Cardiac ventricle fibroblast (primary cell): ENCODE data around the gene HINT3. TPM values are rescaled to one million over a fixed set of nuclear protein-coding genes. Genes with fewer than 3 reads are reported as not detected.

Experiments used
- total RNA-seq: library from RNA; depleted of rRNA; stranded (reverse); fragments of >200 nt; gene quantifications from 2 replicates; pipeline ENCODE4 v1.2.3, GENCODE V29; 2015

The HINT3 gene
- total RNA-seq = 5.6 and 8.0 TPM in 2 replicates

GRCh38 chr6:125956506-125957390 is at the start of gene HINT3:
TSS of gene HINT3 (plus strand) at chr6:125956770. CDS start at chr6:125956978, 208 bp downstream.

GRCh38 chr6:125986301-125987025 is 29.9 kb downstream of the HINT3 start, which contains the start of gene TRMT11:
TSS of gene TRMT11 (plus strand) at chr6:125986540. CDS start at chr6:125986551, 11 bp downstream.

Other genes starting within 250 kb of the HINT3 start
- 0.05 and 0.06 TPM in 2 replicates for gene HEY2, start 207.1 kb upstream of the HINT3 start, total RNA-seq
- 26.2 and 42.1 TPM in 2 replicates for gene NCOA7, start 165.8 kb upstream of the HINT3 start, total RNA-seq
- 11.1 and 12.1 TPM in 2 replicates for gene TRMT11, start 29.8 kb downstream of the HINT3 start, total RNA-seq